Subcutaneous adipose tissue (tissue), 4 donors: ENCODE measurements around the gene SHLD1. TPM values are rescaled to one million over a fixed set of nuclear protein-coding genes. Genes with fewer than 3 reads are reported as not detected.

Experiments used
- total RNA-seq, 4 donors: library from RNA; depleted of rRNA; stranded (reverse); fragments of >200 nt; gene quantifications; one replicate each; pipeline ENCODE4 v1.1.0, GENCODE V29; 2016
- TF ChIP-seq, protein P1 (sequence below): fragments of 450-650 bp; IDR thresholded peaks from one replicate; pipeline ENCODE4 v1.5.1; 2016; ENCODE audit warnings: low read depth, mild to moderate bottlenecking, control low read depth, antibody characterized with exemption, moderate library complexity

SHLD1 gene
- total RNA-seq, 4 donors from 2014 or later: 1.3 to 7.7 (median 2.9) TPM

- TF ChIP-seq, protein P1, sequence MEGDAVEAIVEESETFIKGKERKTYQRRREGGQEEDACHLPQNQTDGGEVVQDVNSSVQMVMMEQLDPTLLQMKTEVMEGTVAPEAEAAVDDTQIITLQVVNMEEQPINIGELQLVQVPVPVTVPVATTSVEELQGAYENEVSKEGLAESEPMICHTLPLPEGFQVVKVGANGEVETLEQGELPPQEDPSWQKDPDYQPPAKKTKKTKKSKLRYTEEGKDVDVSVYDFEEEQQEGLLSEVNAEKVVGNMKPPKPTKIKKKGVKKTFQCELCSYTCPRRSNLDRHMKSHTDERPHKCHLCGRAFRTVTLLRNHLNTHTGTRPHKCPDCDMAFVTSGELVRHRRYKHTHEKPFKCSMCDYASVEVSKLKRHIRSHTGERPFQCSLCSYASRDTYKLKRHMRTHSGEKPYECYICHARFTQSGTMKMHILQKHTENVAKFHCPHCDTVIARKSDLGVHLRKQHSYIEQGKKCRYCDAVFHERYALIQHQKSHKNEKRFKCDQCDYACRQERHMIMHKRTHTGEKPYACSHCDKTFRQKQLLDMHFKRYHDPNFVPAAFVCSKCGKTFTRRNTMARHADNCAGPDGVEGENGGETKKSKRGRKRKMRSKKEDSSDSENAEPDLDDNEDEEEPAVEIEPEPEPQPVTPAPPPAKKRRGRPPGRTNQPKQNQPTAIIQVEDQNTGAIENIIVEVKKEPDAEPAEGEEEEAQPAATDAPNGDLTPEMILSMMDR: no peak
These were observed 29.1 kb downstream of the SHLD1 start for GRCh38 chr20:5779071-5779900.

DNA sequence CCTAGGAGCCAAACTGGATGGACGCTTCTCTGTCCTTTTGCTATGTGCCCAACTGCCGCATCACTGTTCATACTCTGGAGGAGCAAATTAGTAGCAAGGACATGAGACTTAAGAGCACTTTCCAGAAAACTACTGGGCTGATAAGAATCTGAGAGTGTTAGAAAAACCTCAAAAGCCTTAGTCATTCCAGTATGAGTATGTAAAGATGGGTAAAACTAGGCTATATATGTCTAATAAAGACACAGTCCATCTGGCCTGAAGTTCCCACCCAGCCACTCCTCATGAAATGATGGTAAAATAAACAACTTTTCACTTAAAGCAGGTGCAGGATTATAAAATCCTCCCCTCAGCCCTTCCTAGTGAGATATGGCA, 30.6 kb downstream of the SHLD1 start:
- TF ChIP-seq, protein P1: no peak

- TF ChIP-seq, protein P1: no peak
These were observed 31.9 kb downstream of the SHLD1 start for GRCh38 chr20:5781798-5782750.

DNA sequence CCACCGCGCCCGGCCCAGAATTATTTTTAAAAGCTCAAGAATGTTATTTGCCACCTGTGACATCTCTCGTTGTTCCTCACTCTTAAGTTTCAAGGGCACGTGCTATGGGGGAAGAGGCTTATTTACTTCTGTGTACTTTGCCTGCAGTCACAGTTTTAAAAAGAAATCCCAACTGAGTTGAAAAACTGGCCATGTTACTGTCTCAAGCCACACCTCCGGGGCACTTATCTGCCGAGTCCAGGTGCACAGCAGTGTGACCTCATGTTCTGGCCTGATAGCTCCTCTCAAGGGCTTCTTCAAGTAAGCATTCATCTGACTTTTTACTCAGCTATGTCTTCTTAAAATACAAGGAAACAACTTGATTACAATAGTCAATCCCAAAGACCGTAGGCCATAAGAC, 34.5 kb downstream of the SHLD1 start:
- TF ChIP-seq, protein P1: no peak

- TF ChIP-seq, protein P1: no peak
These were observed 34.9 kb downstream of the SHLD1 start for GRCh38 chr20:5785146-5785545.

- TF ChIP-seq, protein P1: no peak
These were observed 37.0 kb downstream of the SHLD1 start for GRCh38 chr20:5786930-5787795.
